Endothelial cell of umbilical vein (primary cell): ENCODE data around the gene INPP1. TPM values are rescaled to one million over a fixed set of nuclear protein-coding genes. Genes with fewer than 3 reads are reported as not detected.

Source experiments
- BruUV-seq: library from RNA; stranded (reverse); fragments of 400-500 nt; replicated peaks from 2 replicates; lab custom pipeline; 2021; lab: Mats Ljungman, UMichigan
- CTCF ChIA-PET: fragments of 300-600, 350-600 bp; sonication (Branson Sonifier 250); formaldehyde crosslinking; loops from one replicate; lab custom pipeline; 2021; ENCODE audit warnings: antibody characterized with exemption, inconsistent platforms; lab: Charles Lee
- POLR2A ChIA-PET: fragments of 300-600, 350-600 bp; sonication (Branson Sonifier 250); formaldehyde crosslinking; loops from one replicate; lab custom pipeline; 2021; ENCODE audit warnings: antibody characterized with exemption, inconsistent platforms; lab: Charles Lee
- DNase-seq: peaks from one replicate; pipeline ENCODE4 v3.0.0-alpha.2; 2011; ENCODE audit warnings: low read depth, low spot score
- FAIRE-seq: peaks from 2 replicates; lab custom pipeline; 2011; peaks lifted over from hg19 to GRCh38; lab: Jason Lieb, UNC
- H2AFZ ChIP-seq: 2 replicates; pipeline ENCODE4 v1.6.0; 2012; ENCODE audit warnings: low read depth, low read length, control low read depth, inconsistent platforms
- H3K27ac ChIP-seq: 2 replicates; pipeline ENCODE4 v1.5.1; 2011; ENCODE audit warnings: low read depth, mild to moderate bottlenecking, control low read depth, low read length, moderate library complexity; ENCODE audit not compliant: insufficient read depth
- H3K27me3 ChIP-seq, 2 experiments: 2 replicates each; pipeline versions ENCODE4 v1.6.0 to v1.6.1; 2011; ENCODE audit warnings: low read length in 2 of 2, mixed read lengths in 1 of 2; ENCODE audit not compliant: control insufficient read depth in 2 of 2, insufficient read depth in 2 of 2
- H3K36me3 ChIP-seq, 2 experiments: 2 replicates in 1 of 2; 3 replicates in 1 of 2; pipeline ENCODE4 v1.5.1; 2011; ENCODE audit warnings: low read length in 2 of 2, mild to moderate bottlenecking in 1 of 2, moderate library complexity in 1 of 2; ENCODE audit not compliant: control insufficient read depth in 2 of 2, insufficient read depth in 2 of 2; ENCODE audit errors: extremely low read depth in 1 of 2
- H3K4me1 ChIP-seq: 3 replicates; pipeline ENCODE4 v1.5.1; 2011; ENCODE audit warnings: mild to moderate bottlenecking, low read length; ENCODE audit not compliant: control insufficient read depth, insufficient read depth; ENCODE audit errors: extremely low read depth
- H3K4me2 ChIP-seq: 2 replicates; pipeline ENCODE4 v1.6.1; 2011; ENCODE audit warnings: low read length, control low read depth, mixed read lengths; ENCODE audit not compliant: insufficient read depth
- H3K4me3 ChIP-seq, 3 experiments: fragments of 200-600 bp in 1 of 3; sonication (generic), shearing (Covaris generic) in 1 of 3; replicated peaks in 1 of 3; 2 replicates each; pipeline ENCODE4 v1.5.1; 2011 to 2016; ENCODE audit warnings: control low read depth in 3 of 3, low read length in 3 of 3, mild to moderate bottlenecking in 2 of 3, inconsistent platforms in 1 of 3, low read depth in 1 of 3, moderate library complexity in 1 of 3; ENCODE audit not compliant: insufficient read depth in 1 of 3
- H3K79me2 ChIP-seq: 2 replicates; pipeline ENCODE4 v1.6.0; 2012; ENCODE audit warnings: low read length, inconsistent platforms; ENCODE audit not compliant: control insufficient read depth, insufficient read depth
- H3K9ac ChIP-seq: replicated peaks from 2 replicates; pipeline ENCODE3; 2011; ENCODE audit warnings: low read length, control low read depth; ENCODE audit not compliant: insufficient read depth; ENCODE audit errors: extremely low read depth
- H3K9me1 ChIP-seq: replicated peaks from 3 replicates; pipeline ENCODE4 v1.6.0; 2011; ENCODE audit warnings: mild to moderate bottlenecking, low read length; ENCODE audit not compliant: control insufficient read depth, insufficient read depth; ENCODE audit errors: extremely low read depth
- H3K9me3 ChIP-seq: replicated peaks from 2 replicates; pipeline ENCODE4 v1.5.1; 2012; ENCODE audit warnings: low read length, inconsistent platforms; ENCODE audit not compliant: control insufficient read depth, insufficient read depth
- H4K20me1 ChIP-seq: replicated peaks from 2 replicates; pipeline ENCODE3; 2011; ENCODE audit warnings: mild to moderate bottlenecking, low read length; ENCODE audit not compliant: control insufficient read depth, insufficient read depth; ENCODE audit errors: extremely low read depth
- CTCF ChIP-seq, 2 donors: IDR thresholded peaks; 1 replicate in 1 of 2; 2 replicates in 1 of 2; pipeline ENCODE4 v1.5.1; 2011; ENCODE audit warnings: low read length in 2 of 2, mild to moderate bottlenecking in 2 of 2, moderate library complexity in 2 of 2, control low read depth in 1 of 2, inconsistent platforms in 1 of 2, low read depth in 1 of 2; ENCODE audit not compliant: insufficient read depth in 1 of 2; ENCODE audit errors: extremely low read depth in 1 of 2
- EZH2 ChIP-seq: IDR thresholded peaks from 2 replicates; pipeline ENCODE4 v1.6.1; 2012; ENCODE audit warnings: borderline replicate concordance, low read depth, mild to moderate bottlenecking, moderate library complexity, low read length, inconsistent platforms; ENCODE audit not compliant: severe bottlenecking
- FOS ChIP-seq: IDR thresholded peaks from 2 replicates; pipeline ENCODE4 v1.6.1; 2011; ENCODE audit warnings: mild to moderate bottlenecking, low read length, moderate library complexity, borderline replicate concordance; ENCODE audit not compliant: insufficient read depth
- JUN ChIP-seq: IDR thresholded peaks from 2 replicates; pipeline ENCODE4 v1.6.1; 2011; ENCODE audit warnings: borderline replicate concordance, low read depth; ENCODE audit not compliant: insufficient read length, insufficient read depth
- MAX ChIP-seq: IDR thresholded peaks from 2 replicates; pipeline ENCODE4 v1.6.1; 2011; ENCODE audit not compliant: insufficient read depth, insufficient read length
- MYC ChIP-seq: IDR thresholded peaks from one replicate; pipeline ENCODE4 v1.6.1; 2011; ENCODE audit warnings: mild to moderate bottlenecking, low read depth, low read length
- POLR2A ChIP-seq: IDR thresholded peaks from 2 replicates; pipeline ENCODE4 v1.6.1; 2012; ENCODE audit warnings: low read depth, mild to moderate bottlenecking, control low read depth, low read length
- POLR2AphosphoS5 ChIP-seq: IDR thresholded peaks from 2 replicates; pipeline ENCODE4 v1.6.1; 2012; ENCODE audit warnings: low read depth, mild to moderate bottlenecking, control low read depth, low read length, moderate library complexity; ENCODE audit not compliant: insufficient read depth
- dilution Hi-C: fragments of 300-500 bp; cut with MboI; formaldehyde crosslinking; loops from one replicate; pipeline ENCODE4 v1.15.0; 2019; ENCODE audit warnings: low sequenced_read_pairs; ENCODE audit not compliant: extremely low pct_ligation_motif_present
- intact Hi-C: fragments of 100-400 bp; cut with micrococcal nuclease; formaldehyde crosslinking; loops from one replicate; pipeline ENCODE4 v1.10.0; 2022
- polyA plus RNA-seq, 4 experiments: library from polyadenylated mRNA; depleted of rRNA in 3 of 4; stranded (reverse) in 3 of 4; unstranded in 1 of 4; fragments of >200 nt; gene quantifications; 2 replicates each; pipeline versions ENCODE4 v1.2.1 to v1.2.3, GENCODE V29; 2011 to 2012; ENCODE audit warnings: missing spikeins in 1 of 4
- total RNA-seq: library from RNA; stranded (reverse); gene quantifications from 2 replicates; pipeline ENCODE4 v1.2.3, GENCODE V29; 2021

INPP1 gene
- total and polyA plus RNA-seq, 2 donors (not counting 3 experiments of a cell fraction or from before 2014, with no cell fraction given): 10.6 to 36.8 TPM

- Histone ChIP-seq H3K27ac (peak within 1 kb of the TSS; percentile 14), H3K27me3 (no peaks in the 10 kb centered on the region), H3K79me2 (peaks cover 4% of the 10 kb centered on the region), H3K9me3 (no peaks in the 10 kb centered on the region), H4K20me1 (no peaks in the 10 kb centered on the region), H3K4me3 (peak within 1 kb of the TSS; percentile 56 to 78 (median 60)), H3K4me1 (peaks cover 18% of the 10 kb centered on the region), H2AFZ (peak within 1 kb of the TSS; percentile 85), H3K9me1 (no peaks in the 10 kb centered on the region), H3K36me3 (no peaks in the 10 kb centered on the region), H3K9ac (peak within 1 kb of the TSS; percentile 68), H3K4me2 (peak within 1 kb of the TSS; percentile 77)
- TF ChIP-seq MAX: peak; percentile 25
- no peak for TF ChIP-seq EZH2
- no peak for TF ChIP-seq JUN
- TF ChIP-seq MYC: no peak
- peak; percentile 80 to 83 for TF ChIP-seq CTCF (IDR thresholded peaks at IDR 0.05; ENCODE audit: extremely low read depth in 1 of 2, insufficient read depth in 1 of 2, low read depth in 1 of 2, low read length in 2 of 2)
- TF ChIP-seq POLR2A: peak; percentile 66
- no peak for TF ChIP-seq FOS
- TF ChIP-seq POLR2AphosphoS5: peak; percentile 84
- dilution Hi-C loops (no loop called here), intact Hi-C loops (loop anchor here (1.0 to 5.0 kb wide), 6 partner anchors 14 to 560 kb away; partner anchors contain the start of genes GLS, INPP1, NAB1 and ORMDL1)
- ChIA-PET CTCF (interaction anchor here (0.8 to 3.0 kb wide), 20 partner anchors 9 to 536 kb away, joined by 3 to 25 read pairs (median 4); partner anchors contain the start of genes INPP1, ORMDL1 and PMS1), POLR2A (interaction anchor here (1.0 kb wide), 1 partner anchor 24 kb away, joined by 5 read pairs; no protein-coding TSS in a partner anchor)
- BruUV-seq: TSS peak; percentile 89
- FAIRE-seq: peak; percentile 98
- peak; percentile 98 for DNase-seq
These were observed 23.6 kb upstream of the INPP1 start, which contains the start of gene HIBCH for GRCh38 chr2:190319555-190320498. Gene HIBCH (minus strand): TSS chr2:190319826. CDS start chr2:190319750, 76 bp downstream.
